ENCODE results near the gene LDLRAP1.

The LDLRAP1 gene

GRCh38 chr1:25544243-25544764 is 898 bp downstream of the LDLRAP1 start:
- peak; percentile 48 for DNase-seq

DNA sequence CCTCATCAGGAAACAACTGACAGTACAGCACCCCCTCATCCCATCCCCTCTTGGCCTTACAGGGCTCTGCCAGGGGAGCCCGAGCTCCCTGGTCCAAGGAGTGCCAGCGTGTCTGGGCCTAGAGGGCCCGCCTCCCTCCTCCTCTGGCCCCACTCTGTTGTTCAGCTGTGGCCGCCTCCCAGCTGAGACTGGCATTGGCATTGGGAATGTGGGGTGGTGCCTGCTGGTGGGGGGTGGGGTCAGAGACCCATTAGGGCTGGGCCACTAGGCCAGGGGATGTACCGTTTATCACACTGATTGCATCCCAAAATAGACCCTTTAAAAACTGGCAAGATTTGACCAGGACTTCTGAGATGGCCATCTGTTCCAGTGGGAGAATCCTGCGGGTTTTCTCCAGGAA is 1.4 kb downstream of the LDLRAP1 start:
- no peak for DNase-seq

- DNase-seq: no peak
These were observed 2.4 kb downstream of the LDLRAP1 start for GRCh38 chr1:25545767-25546166.

- no peak for DNase-seq
These were observed 2.8 kb downstream of the LDLRAP1 start for GRCh38 chr1:25546193-25546592.

DNA sequence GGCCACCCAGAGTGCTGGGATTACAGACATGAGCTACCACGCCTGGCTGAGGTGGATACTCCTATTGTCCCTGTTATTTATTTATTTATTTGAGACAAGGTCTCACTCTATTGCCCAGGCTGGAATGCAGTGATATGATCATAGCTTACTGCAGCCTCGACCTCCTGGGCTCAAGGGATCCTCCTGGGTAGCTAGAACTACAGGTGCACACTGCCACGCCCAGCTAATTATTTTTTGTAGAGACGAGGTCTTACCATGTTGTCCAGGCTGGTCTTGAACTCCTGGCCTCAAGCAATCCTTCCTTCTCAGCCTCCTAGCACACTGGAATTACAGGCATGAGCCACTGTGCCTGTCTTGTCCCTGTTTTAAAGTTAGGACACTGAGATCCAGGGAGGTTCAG is 5.2 kb downstream of the LDLRAP1 start:
- DNase-seq: no peak

- peak; percentile 67 for DNase-seq
These were observed 6.1 kb downstream of the LDLRAP1 start for GRCh38 chr1:25549273-25550154.

GRCh38 chr1:25550155-25550506 is 6.7 kb downstream of the LDLRAP1 start:
- DNase-seq: no peak

- DNase-seq: no peak
These were observed 7.4 kb downstream of the LDLRAP1 start for GRCh38 chr1:25550683-25551310.

- no peak for DNase-seq
These were observed 10.5 kb downstream of the LDLRAP1 start for GRCh38 chr1:25553749-25554429.

DNA sequence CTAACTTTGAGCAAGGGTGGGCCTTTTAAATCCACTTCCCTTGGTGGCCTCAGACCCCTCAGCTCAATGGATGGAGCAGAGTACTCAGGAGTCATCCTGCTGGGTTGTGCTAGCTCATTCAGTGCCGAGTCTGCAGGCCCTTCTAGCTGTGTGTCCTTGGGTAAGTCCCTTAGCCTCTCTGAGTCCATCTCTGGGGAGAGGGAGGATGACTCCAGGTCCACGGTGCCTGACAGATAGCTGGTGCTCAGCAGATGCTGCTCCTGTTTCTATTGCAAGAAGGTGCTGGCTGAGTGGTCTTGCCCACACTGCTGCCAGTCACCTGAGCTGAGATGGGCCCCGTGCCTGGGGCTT is 11.0 kb downstream of the LDLRAP1 start:
- no peak for DNase-seq

DNA sequence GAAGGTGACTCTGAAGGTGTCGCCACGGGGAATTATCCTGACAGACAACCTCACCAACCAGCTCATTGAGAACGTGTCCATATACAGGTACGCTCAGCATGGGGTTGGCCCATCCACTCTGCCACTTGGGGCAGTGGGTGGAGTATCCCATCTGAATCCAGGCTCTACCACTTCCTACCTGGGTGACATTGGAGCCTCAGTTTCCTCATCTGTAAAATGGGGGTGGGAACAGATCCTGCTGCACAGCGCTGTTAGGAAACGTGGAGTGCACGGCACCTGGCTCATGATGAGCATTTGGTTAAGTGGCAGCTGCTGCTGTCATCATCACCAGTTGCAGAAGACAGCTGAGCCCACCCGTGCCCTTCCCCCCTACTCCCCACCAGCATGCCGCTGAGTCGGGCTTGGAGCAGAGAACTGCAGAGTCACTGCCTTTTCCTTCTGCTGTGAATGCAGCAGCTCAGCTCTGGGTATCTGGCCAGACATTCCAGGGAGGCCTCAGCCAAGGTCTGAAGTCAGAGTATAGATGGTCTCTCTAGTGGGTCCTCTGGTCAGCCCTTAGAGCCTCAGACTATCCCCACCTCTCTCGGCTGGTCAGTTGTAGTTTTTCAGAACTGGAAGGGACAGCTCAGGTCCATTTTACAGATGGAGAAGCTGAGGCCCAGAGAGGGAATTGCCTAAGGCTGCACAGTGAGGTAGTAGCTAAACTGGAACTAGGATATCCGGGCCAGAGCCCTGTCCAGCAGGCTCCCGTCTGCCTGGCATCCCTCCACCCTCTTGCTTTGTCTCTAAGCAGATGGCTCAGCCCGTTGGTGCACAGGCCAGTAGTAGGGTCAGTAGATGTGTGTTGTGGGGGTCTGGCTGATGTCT is 11.7 kb downstream of the LDLRAP1 start:
- no peak for DNase-seq

DNA sequence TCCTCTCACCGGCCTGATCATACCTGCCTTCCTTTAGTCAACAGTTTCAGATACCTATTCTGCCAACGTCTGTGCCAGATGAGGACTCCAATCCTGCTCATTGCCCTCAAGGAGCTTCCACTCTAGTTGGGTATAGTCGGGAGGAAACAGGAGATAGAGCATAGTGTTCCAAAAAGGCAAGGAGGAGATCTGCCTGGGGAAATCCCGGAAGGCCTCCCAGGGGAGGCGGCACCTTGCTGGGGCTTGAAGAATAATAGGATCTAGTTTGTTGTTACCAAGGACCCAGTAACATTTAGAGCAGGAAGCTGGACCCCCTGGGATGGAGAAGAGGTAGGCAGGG is 12.3 kb downstream of the LDLRAP1 start:
- no peak for DNase-seq

- no peak for DNase-seq
These were observed 12.8 kb downstream of the LDLRAP1 start for GRCh38 chr1:25556132-25556670.

DNA sequence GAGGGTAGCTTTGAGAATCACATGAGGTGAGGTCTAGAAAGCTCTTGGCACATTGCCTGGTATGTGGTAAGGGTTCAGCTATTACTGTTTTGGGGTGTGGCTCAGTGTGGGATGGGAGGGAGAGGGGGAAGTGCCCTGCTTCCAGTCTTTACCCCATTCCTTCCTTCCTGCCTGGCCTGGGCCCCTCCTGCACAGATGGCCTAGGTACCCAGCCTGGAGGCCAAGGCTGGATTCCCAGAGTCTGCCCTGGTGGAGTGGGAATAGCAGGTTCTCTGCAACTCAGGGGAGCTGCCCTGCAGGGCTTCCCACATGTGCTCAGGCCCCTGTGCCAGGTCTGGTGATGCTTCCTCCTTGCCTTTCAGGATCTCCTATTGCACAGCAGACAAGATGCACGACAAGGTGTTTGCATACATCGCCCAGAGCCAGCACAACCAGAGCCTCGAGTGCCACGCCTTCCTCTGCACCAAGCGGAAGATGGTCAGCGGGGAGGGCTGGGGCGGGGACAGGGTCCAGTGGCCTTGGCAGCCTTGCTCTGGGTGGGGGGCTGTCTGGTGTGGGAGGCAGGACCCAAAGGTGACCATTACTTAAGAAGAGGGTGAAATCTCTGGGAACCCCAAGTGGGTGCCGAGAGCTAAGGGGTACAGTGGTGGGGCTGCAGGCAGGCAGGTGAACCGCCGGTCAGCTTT is 13.5 kb downstream of the LDLRAP1 start:
- no peak for DNase-seq

GRCh38 chr1:25557543-25557942 is 14.1 kb downstream of the LDLRAP1 start:
- no peak for DNase-seq

GRCh38 chr1:25559031-25559430 is 15.6 kb downstream of the LDLRAP1 start:
- DNase-seq: no peak

DNA sequence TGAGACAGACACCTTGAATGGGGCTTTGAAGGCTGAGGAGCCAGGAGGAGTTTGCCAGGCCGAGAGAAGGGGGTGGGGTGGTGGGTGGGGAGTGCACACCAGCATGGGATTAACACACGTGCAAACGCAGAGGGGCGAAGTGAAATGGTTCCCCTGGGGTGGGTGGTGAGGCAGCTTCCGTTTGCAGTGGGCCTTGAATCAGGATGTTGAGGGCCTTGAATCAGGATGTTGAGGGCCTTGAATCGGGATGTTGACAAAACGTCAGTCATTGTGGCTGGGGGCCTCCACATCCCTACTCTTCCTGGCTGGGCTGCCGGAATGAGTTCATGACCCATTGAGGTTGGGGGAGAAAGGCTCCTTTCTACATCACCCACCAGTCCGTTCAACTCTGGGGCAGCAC is 16.6 kb downstream of the LDLRAP1 start:
- no peak for DNase-seq

DNA sequence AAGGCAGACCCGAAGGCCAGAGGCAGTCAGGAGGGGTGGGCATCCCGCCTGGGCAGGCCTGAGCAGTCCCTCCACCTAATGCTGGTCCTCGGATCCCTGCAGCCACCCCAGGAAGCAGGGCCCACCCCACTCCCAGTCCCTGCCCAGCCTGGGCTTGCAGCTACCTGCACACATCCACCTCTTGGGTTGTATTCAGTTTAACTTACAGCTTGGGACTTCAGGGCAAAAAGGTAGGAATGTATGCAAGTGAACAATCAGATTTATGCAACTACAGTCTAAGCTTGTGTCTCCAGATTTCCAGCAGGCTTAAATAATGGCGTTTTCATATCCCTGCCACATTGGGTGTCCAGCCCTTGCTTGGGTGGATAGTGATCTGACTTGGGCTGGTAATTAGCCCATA is 17.4 kb downstream of the LDLRAP1 start:
- DNase-seq: no peak

GRCh38 chr1:25561421-25562100 is 18.2 kb downstream of the LDLRAP1 start:
- DNase-seq: no peak

DNA sequence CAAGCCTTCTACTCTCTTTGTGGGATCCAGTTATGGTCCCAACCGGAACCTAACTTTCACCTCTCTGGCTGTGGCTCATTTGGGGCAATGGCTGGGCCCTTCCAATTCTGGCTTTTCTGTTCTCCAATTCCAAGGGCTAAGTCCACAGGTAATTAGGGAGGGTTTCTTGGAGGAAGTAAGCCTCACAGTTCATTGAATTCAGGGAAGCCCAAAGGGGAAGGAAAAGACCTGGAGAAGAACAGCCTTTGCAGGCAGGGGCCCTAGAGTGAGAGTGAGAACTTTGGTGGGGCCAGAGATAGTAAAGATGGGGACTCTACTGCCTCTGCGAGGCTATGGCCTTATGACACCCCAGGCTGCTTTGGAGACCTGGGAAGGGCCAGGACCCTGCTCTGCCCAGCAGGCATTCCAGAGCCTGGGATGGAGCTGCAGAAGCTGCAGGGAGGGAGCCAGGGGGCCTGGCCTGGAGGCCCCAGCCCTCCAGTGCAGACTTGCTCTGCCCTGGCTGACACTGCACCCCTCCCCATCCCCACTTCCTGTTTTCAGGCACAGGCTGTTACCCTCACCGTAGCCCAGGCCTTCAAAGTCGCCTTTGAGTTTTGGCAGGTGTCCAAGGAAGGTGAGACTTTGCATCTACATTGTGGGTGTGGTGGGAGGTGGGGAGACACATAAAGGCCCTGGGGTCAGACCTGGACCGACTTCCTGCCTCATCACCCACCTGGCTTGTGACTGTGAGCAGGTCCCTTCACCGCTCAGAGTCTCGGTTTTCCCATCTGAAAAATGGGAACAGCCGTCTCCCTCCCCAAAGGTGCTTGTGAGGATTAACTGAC is 18.9 kb downstream of the LDLRAP1 start:
- peak; percentile 73 for DNase-seq

DNA sequence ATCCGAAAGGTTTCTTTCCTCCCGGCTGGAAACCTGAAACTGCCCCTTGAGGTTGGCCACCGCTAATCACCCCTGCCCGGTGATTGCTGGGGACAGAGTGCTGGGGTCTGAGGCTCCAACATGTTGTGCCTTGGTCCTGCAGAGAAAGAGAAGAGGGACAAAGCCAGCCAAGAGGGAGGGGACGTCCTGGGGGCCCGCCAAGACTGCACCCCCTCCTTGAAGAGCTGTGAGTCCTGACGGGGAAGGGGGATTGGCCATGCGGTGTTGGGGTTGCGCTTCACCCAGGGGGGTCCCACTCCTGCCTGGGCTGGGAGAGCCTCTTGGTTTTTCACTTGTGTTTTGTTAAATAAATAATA is 19.5 kb downstream of the LDLRAP1 start:
- DNase-seq: no peak

Measured in activated T-cell treated with anti-CD3 and anti-CD28 coated beads, Interleukin-2, amount 50 U/mL, for 1 hour (primary cell).